Midbrain (tissue), 1 donor: ENCODE results near the gene CCL18.
"Not testable (repeated sequence)": the region's sequence is repeated elsewhere in the genome, so short reads cannot be mapped to it uniquely, and the experiment has no call there.

Experiments used
- DNase-seq: peaks from one replicate; lab custom pipeline; 2025; lab: John Stamatoyannopoulos, UW

CCL18 gene, protein sequence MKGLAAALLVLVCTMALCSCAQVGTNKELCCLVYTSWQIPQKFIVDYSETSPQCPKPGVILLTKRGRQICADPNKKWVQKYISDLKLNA

DNA sequence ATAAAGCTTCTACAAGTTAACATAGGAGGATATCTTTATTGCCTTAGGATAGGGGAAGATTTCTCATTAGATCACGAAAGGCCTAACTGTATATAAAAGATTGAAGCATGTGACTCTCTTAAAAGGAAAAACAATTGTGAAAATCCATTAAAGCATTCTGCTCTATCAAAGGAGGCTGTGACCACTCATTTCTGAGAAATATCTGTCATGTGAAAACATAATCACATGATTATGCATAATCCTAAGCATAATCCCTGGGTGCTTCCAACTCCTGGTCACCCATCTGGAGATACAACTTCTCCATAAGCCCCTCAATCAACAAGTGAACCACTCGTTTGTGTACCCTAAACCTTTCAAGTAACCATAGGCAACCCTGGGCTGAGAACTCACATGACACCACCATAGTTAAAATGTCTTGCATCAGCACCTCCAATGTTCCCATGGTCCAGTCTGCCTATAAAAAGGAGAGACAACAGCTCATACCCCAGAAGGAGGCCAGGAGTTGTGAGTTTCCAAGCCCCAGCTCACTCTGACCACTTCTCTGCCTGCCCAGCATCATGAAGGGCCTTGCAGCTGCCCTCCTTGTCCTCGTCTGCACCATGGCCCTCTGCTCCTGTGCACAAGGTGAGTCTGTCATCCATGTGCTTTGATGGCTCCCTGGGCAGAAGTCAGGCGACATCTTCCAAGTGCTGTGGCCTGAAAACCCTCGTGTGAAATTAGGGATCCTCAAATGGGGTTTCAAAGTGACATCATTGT lies at the start of gene CCL18:
Gene CCL18 (plus strand): TSS at position 487 of the 756 bp plus-strand sequence. CDS start 71 bp downstream, at position 558.
- DNase-seq = no peak

DNA sequence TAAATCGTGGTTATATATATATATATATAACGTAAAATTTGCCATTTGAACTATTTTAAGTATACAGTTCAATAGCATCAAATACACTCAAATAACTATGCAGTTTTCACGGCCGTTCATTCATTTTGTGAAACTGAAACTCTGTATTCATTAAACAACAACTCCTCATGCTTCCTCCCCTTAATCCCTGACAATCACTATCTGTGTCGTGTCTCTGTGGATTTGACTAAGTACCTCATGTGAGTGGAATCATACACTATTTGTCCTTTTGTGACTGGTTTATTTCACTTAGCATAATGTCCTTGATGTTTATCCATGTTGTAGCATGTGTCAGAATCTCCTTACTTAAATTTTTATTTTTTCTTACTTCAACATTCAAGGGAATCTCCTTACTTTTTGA lies 49.1 kb upstream of the CCL18 start:
- DNase-seq = no peak

- DNase-seq = not testable (repeated sequence)
Observed at GRCh38 chr17:36015895-36016294, 48.2 kb upstream of the CCL18 start.

GRCh38 chr17:36016555-36016954 lies 47.5 kb upstream of the CCL18 start:
- DNase-seq = no peak

- no peak for DNase-seq
Observed at GRCh38 chr17:36017799-36018198, 46.3 kb upstream of the CCL18 start, which contains the start of gene CCL23. Gene CCL23 (minus strand): TSS chr17:36017972. CDS start chr17:36017897, 75 bp downstream.

DNA sequence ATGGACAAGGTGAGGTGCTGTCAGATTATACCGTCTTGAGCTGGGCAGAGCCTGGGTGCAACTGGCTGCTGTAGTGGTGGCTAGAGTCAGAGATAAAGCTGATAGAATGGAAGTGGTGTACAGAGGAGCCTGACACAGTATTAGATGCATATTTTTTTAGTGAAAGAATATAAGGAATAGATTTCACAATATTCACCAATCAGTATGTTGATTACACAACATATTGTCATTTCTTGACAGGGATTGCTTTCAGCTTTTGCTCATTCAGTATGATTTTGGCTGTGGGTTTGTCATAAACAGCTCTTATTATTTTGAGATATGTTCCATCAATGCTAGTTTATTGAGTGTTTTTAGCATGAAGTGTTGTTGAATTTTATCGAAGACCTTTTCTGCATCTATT lies 44.6 kb upstream of the CCL18 start:
- no peak for DNase-seq

DNA sequence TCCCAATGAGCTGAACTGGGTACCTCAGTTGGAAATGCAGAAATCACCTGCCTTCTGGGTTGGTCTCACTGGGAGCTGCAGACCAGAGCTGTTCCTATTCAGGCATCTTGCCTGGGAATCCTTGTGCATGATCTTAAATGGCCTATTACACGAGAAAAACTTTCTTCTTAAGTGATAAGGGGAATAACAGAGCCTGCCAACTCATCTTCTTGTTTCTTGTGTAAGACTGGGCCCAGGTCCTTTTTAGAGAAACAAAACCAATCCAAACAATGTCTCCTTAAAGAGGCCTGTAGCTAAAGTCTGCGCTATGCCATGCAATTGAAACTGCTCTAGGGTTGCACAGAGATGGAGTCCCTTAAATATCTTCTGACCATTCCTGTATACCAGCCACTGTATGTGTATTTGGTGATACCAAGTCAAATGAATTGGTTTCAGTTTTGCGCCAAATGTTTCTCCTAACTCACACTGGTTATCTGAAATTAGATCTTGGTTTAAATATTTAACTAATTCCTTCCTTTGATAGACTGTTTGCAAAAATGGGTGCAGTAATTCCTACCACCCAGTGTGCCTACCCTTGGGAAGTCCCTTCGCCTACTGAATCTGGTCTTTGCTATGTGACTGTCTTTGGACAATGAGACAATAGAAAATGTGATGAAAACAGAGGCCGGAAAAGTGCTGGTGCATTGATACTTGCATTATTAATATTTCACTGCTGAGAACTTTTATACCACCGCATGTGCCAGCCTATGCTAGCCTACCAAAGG lies 39.8 kb upstream of the CCL18 start:
- no peak for DNase-seq

DNA sequence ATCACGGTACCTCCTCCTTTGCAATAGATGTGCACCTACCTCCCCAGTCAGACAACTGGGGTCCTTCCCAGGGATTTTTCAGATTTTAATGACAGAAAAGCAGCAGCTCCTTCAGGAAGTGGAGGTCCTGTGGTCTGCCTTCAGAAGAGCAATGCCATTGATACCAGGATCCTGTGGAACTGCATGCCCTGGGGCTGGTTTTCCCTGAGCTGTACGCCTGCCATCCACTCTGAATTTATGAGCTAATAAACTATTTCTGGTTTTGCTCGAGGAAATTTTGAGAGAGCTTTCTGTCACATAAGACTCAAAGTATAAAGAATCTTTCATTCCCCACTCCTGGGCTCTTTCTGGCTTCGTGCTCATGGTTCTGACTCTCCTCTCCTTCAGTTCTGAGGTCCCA lies 36.3 kb upstream of the CCL18 start:
- DNase-seq = no peak

DNA sequence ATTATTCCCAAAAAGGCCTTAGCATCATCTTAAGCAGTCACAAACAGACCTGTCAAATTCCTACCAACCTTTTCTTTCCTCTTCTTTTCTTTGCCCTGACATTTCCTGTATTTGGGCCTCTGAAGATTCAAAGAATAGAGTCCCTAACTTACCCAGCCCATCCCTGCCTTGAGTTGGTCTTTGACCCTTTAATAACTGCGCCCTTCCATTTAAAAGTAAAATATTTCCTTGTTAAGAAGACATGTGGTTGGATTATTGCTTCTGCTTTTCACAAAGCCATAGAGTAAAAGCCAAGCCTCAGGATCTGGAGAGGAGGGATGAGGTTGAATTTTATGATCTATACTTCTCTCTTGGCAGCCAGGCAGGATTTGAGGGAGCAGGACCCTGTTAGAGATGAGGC lies 33.1 kb upstream of the CCL18 start:
- no peak for DNase-seq

DNA sequence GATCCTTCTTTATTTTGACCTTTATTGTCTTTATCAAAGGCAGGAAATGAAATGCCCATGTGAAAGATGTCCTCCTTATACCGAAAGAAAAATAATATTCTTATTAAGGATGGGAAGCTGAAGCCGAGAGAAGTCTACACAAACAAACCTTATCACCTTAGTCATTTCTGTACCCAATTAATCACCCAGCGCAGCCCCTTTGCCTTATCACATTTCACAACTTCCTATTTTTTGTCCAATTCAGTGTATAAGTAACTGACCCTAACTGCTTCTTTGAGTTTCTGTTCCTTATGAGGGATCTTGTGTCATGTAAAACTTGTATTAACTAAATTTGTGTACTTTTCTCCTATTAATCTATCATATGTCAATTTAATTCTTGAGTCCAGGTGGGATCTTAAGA lies 29.9 kb upstream of the CCL18 start:
- DNase-seq = no peak

GRCh38 chr17:36036235-36036634 lies 27.8 kb upstream of the CCL18 start:
- DNase-seq = no peak

DNA sequence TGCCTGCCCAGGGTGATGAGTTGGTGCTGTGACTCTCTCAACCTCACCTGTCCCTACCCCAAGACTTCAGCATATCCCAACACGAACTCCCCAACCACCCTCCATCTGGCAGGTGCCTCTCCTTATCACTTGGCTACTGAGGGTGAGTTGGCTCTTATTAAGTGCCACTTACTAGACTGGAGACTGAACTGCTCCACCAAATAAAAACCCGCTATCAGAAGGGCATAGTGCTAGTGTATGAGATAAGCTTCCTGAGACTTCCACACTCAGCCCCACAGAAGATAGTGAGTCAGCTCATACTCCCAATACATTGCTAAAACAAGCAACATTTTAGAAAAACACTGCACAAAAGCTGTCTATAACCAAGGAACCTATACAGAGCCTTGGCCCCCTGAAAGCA lies 16.0 kb upstream of the CCL18 start:
- DNase-seq = no peak

- DNase-seq = no peak
Observed at GRCh38 chr17:36049643-36050042, 14.4 kb upstream of the CCL18 start.

DNA sequence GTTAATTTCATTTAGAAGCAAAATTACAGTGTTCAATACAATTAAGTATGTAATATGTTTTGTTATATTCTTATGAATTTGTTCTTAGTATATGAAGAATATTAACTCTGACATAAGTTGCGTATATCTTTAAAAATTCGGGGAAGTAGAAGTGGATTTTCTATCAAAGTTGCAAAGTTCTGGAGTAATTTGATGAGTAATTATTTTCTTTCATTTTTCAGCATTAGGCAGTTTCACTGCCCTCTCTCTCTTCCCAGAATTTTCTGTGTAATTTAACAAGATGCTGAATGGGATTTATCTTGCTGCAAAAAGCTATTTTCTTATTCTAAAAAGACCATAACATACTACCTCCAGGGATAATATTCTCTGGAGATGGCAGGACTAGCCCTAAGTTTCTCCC lies 8.9 kb upstream of the CCL18 start:
- no peak for DNase-seq

- no peak for DNase-seq
Observed at GRCh38 chr17:36055921-36056520, 8.1 kb upstream of the CCL18 start.

- DNase-seq = no peak
Observed at GRCh38 chr17:36057911-36058310, 6.2 kb upstream of the CCL18 start.

DNA sequence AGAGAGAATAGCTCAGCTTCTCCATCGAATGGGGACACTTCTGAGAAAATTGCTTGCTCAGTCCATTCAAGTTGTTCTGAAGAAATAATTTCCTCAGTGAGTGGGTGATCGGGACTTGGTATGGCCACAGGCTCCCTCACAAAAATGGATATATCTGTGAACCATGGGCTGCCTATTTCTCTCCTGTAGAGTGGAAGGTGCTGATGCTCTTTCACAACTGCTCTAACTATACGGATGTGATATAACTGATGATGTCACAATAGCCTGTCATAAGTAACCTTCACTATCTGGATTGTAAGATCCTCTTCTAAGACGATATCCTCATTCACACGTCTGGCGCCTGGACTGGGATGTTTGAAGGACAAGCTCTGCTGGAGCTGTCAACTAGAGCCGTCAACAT lies 4.7 kb upstream of the CCL18 start:
- DNase-seq = no peak

GRCh38 chr17:36060816-36061215 lies 3.3 kb upstream of the CCL18 start:
- DNase-seq = no peak

DNA sequence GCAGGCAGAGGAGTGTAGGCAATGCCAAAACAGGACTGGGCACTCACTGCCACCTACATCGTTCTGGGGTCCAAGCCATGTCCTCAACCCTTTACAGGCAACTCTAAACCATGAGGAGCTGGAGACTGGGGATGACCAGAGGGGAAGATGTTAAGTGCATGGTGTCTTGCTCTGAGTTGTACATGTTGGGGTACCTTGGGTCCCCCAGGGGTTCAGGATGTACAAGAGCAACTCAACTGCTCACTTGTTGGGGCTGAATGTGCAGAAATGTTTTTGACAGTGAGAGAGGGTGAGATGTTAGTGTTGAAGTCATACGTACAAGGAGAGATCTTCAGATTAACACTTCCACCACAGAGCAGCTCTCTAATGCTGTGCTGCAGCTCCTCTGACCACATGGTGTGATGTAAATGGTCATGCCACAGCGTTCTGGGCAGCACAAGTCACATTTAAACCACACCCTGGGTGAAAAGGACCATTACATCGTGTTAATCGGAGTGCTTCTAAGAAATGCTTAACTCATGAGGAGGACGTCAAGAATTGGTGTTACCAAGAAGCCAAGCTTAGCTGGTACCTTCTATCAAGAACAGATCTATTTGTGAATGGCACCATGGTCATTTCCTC lies 2.4 kb downstream of the CCL18 start:
- DNase-seq = no peak

GRCh38 chr17:36068524-36068923 lies 4.5 kb downstream of the CCL18 start:
- DNase-seq = no peak

GRCh38 chr17:36069136-36069535 lies 5.1 kb downstream of the CCL18 start:
- no peak for DNase-seq

- DNase-seq = no peak
Observed at GRCh38 chr17:36070427-36070826, 6.4 kb downstream of the CCL18 start.
